Measurements from ENCODE around the gene CHD6.

CHD6 gene

DNA sequence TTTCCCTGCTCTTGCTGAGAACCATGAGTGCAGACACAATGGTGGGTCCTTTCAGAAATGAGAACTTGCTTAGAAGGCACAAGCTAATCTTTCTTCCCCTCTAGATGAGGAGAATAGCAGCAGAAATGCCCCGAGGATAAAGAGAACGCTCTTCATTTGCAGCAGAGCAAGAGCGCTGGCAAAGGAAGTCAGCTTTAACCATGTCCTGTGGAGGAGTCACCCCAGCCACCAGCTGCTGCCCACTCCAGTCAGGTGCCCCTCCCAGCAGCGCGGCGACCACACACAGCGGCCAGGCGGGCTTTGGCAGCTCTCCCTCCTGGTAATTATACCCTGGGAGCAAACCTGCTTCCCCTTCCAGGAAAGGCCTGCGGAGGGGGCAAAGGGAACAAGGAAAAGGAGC is 209.2 kb downstream of the CHD6 start:
- no peak; the same call in 2 of the 3 replicates for ATAC-seq
- TF ChIP-seq, protein P1, sequence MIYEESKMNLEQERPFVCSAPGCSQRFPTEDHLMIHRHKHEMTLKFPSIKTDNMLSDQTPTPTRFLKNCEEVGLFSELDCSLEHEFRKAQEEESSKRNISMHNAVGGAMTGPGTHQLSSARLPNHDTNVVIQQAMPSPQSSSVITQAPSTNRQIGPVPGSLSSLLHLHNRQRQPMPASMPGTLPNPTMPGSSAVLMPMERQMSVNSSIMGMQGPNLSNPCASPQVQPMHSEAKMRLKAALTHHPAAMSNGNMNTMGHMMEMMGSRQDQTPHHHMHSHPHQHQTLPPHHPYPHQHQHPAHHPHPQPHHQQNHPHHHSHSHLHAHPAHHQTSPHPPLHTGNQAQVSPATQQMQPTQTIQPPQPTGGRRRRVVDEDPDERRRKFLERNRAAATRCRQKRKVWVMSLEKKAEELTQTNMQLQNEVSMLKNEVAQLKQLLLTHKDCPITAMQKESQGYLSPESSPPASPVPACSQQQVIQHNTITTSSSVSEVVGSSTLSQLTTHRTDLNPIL (CRISPR knock-in tag; IDR thresholded peaks at IDR 0.05; ENCODE audit: low read depth): no peak
- TF ChIP-seq ESRRG (CRISPR knock-in tag; IDR thresholded peaks at IDR 0.05) (no peak), RARB (CRISPR knock-in tag; IDR thresholded peaks at IDR 0.05) (no peak), ZFP30 (CRISPR knock-in tag; IDR thresholded peaks at IDR 0.05) (no peak), ZNF8 (CRISPR knock-in tag; IDR thresholded peaks at IDR 0.05) (no peak), ZFP3 (CRISPR knock-in tag; IDR thresholded peaks at IDR 0.05) (no peak), OSR1 (CRISPR knock-in tag; IDR thresholded peaks at IDR 0.05) (no peak)

- TF ChIP-seq ZFP3 (CRISPR knock-in tag; IDR thresholded peaks at IDR 0.05) (no peak), ZNF70 (CRISPR knock-in tag; IDR thresholded peaks at IDR 0.05) (no peak), TOX (CRISPR knock-in tag; IDR thresholded peaks at IDR 0.05; ENCODE audit: borderline replicate concordance) (no peak), ARNTL (CRISPR knock-in tag; IDR thresholded peaks at IDR 0.05; ENCODE audit: borderline replicate concordance, low read depth) (no peak), BACH2 (CRISPR knock-in tag; IDR thresholded peaks at IDR 0.05; ENCODE audit: borderline replicate concordance) (no peak), SNAI2 (CRISPR knock-in tag; IDR thresholded peaks at IDR 0.05) (no peak)
- TF ChIP-seq, protein P2, sequence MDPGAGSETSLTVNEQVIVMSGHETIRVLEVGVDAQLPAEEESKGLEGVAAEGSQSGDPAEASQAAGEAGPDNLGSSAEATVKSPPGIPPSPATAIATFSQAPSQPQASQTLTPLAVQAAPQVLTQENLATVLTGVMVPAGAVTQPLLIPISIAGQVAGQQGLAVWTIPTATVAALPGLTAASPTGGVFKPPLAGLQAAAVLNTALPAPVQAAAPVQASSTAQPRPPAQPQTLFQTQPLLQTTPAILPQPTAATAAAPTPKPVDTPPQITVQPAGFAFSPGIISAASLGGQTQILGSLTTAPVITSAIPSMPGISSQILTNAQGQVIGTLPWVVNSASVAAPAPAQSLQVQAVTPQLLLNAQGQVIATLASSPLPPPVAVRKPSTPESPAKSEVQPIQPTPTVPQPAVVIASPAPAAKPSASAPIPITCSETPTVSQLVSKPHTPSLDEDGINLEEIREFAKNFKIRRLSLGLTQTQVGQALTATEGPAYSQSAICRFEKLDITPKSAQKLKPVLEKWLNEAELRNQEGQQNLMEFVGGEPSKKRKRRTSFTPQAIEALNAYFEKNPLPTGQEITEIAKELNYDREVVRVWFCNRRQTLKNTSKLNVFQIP (CRISPR knock-in tag; IDR thresholded peaks at IDR 0.05; ENCODE audit: borderline replicate concordance, low read depth): no peak
- TF ChIP-seq, protein P1 (CRISPR knock-in tag; IDR thresholded peaks at IDR 0.05; ENCODE audit: low read depth): no peak
- TF ChIP-seq, protein P3, sequence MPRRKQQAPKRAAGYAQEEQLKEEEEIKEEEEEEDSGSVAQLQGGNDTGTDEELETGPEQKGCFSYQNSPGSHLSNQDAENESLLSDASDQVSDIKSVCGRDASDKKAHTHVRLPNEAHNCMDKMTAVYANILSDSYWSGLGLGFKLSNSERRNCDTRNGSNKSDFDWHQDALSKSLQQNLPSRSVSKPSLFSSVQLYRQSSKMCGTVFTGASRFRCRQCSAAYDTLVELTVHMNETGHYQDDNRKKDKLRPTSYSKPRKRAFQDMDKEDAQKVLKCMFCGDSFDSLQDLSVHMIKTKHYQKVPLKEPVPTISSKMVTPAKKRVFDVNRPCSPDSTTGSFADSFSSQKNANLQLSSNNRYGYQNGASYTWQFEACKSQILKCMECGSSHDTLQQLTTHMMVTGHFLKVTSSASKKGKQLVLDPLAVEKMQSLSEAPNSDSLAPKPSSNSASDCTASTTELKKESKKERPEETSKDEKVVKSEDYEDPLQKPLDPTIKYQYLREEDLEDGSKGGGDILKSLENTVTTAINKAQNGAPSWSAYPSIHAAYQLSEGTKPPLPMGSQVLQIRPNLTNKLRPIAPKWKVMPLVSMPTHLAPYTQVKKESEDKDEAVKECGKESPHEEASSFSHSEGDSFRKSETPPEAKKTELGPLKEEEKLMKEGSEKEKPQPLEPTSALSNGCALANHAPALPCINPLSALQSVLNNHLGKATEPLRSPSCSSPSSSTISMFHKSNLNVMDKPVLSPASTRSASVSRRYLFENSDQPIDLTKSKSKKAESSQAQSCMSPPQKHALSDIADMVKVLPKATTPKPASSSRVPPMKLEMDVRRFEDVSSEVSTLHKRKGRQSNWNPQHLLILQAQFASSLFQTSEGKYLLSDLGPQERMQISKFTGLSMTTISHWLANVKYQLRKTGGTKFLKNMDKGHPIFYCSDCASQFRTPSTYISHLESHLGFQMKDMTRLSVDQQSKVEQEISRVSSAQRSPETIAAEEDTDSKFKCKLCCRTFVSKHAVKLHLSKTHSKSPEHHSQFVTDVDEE (CRISPR knock-in tag; IDR thresholded peaks at IDR 0.05): no peak
- TF ChIP-seq, protein P4, sequence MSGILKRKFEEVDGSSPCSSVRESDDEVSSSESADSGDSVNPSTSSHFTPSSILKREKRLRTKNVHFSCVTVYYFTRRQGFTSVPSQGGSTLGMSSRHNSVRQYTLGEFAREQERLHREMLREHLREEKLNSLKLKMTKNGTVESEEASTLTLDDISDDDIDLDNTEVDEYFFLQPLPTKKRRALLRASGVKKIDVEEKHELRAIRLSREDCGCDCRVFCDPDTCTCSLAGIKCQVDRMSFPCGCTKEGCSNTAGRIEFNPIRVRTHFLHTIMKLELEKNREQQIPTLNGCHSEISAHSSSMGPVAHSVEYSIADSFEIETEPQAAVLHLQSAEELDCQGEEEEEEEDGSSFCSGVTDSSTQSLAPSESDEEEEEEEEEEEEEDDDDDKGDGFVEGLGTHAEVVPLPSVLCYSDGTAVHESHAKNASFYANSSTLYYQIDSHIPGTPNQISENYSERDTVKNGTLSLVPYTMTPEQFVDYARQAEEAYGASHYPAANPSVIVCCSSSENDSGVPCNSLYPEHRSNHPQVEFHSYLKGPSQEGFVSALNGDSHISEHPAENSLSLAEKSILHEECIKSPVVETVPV (CRISPR knock-in tag; IDR thresholded peaks at IDR 0.05): no peak
- ATAC-seq: no peak
These were observed 209.9 kb downstream of the CHD6 start for GRCh38 chr20:41408156-41408794.

DNA sequence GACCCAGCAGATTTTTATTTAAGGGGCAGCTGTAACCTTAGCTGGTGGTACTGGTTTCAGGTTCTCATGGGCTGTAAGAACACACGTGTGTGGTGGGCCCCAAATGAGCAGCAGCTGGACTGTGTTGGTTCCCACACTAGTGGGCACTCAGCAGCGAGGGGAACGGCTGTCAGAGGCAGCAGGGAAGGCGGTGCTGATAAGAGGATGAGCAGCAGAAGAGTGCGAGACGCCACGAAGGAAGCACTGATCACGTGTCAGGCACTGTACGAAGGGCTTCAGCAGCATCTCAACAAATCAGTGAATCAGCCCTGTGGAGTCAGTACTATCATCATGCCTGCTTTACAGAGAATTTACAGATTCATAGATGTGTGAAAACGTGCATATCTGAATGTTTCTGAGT is 210.6 kb downstream of the CHD6 start:
- TF ChIP-seq TCF4 (CRISPR knock-in tag; IDR thresholded peaks at IDR 0.05; ENCODE audit: borderline replicate concordance) (no peak), ZNF8 (CRISPR knock-in tag; IDR thresholded peaks at IDR 0.05) (no peak), ZNF565 (CRISPR knock-in tag; conservative IDR thresholded peaks at IDR 0.05; ENCODE audit: low read depth) (no peak), ZFP30 (CRISPR knock-in tag; IDR thresholded peaks at IDR 0.05) (no peak), GLIS3 (CRISPR knock-in tag; IDR thresholded peaks at IDR 0.05) (no peak), PPARA (CRISPR knock-in tag; IDR thresholded peaks at IDR 0.05; ENCODE audit: borderline replicate concordance) (no peak), CSDC2 (CRISPR knock-in tag; IDR thresholded peaks at IDR 0.05) (no peak), ZNF70 (CRISPR knock-in tag; IDR thresholded peaks at IDR 0.05) (no peak)
- TF ChIP-seq, protein P4 (CRISPR knock-in tag; IDR thresholded peaks at IDR 0.05): no peak
- TF ChIP-seq, protein P3 (CRISPR knock-in tag; IDR thresholded peaks at IDR 0.05): no peak
- ATAC-seq: no peak
